HepG2 (cell line): ENCODE data around the gene COL8A1. TPM values are rescaled to one million over a fixed set of nuclear protein-coding genes. Genes with fewer than 3 reads are reported as not detected.

Source experiments
- ATAC-seq: fragments of 200-7000 bp; cut with Tn5 transposase; 3 replicates; pipeline ENCODE4 v1.9.1; 2020; ENCODE audit warnings: mild to moderate bottlenecking, moderate library complexity
- BruUV-seq: library from RNA; stranded (reverse); fragments of 400-500 nt; replicated peaks from 2 replicates; lab custom pipeline; 2021; lab: Mats Ljungman, UMichigan
- CTCF ChIA-PET: fragments of 300-600 bp; formaldehyde crosslinking; extraction: SDS; loops from one replicate; lab custom pipeline; 2021; ENCODE audit warnings: low total read pairs, inconsistent platforms, low intra/inter-chr PET ratio; lab: Yijun Ruan, JAX
- POLR2A ChIA-PET: fragments of 350-600 bp; sonication (Branson Sonifier 250); formaldehyde crosslinking; loops from one replicate; lab custom pipeline; 2020; ENCODE audit warnings: antibody characterized with exemption, inconsistent platforms; lab: Yijun Ruan, JAX
- DNase-seq: peaks from one replicate; pipeline ENCODE4 v3.0.0-alpha.2; 2015; ENCODE audit warnings: low spot score
- FAIRE-seq: peaks from 3 replicates; lab custom pipeline; 2011; peaks lifted over from hg19 to GRCh38; lab: Jason Lieb, UNC
- H2AFZ ChIP-seq: one replicate; pipeline ENCODE4 v1.6.1; 2011; ENCODE audit warnings: low read length, inconsistent platforms
- H3K27ac ChIP-seq: fragments of 300-600 bp; 3 replicates; pipeline ENCODE4 v1.8.0; 2011; ENCODE audit warnings: mixed run types, mild to moderate bottlenecking, mixed read lengths, low read length, inconsistent platforms; ENCODE audit not compliant: insufficient read depth; ENCODE audit errors: extremely low read length
- H3K27me3 ChIP-seq, 2 experiments: fragments of 200-600 bp in 1 of 2; 2 replicates in 1 of 2; 3 replicates in 1 of 2; pipeline versions ENCODE4 v1.6.0 to v1.8.0; 2011; ENCODE audit warnings: low read length in 2 of 2, mild to moderate bottlenecking in 2 of 2, moderate library complexity in 2 of 2, inconsistent platforms in 1 of 2; ENCODE audit not compliant: insufficient read depth in 2 of 2, control insufficient read depth in 1 of 2
- H3K36me3 ChIP-seq, 2 experiments: fragments of 200-600 bp in 1 of 2; replicated peaks in 1 of 2; 2 replicates in 1 of 2; 3 replicates in 1 of 2; pipeline versions ENCODE4 v1.5.1 to v1.8.0; 2011; ENCODE audit warnings: low read length in 2 of 2, inconsistent platforms in 1 of 2; ENCODE audit not compliant: insufficient read depth in 2 of 2, control insufficient read depth in 1 of 2
- H3K4me1 ChIP-seq: 2 replicates; pipeline ENCODE4 v1.5.1; 2012; ENCODE audit warnings: low read length, inconsistent platforms; ENCODE audit not compliant: insufficient read depth
- H3K4me2 ChIP-seq: 2 replicates; pipeline ENCODE4 v1.6.0; 2011; ENCODE audit warnings: low read depth, low read length, inconsistent platforms
- H3K4me3 ChIP-seq, 3 experiments: fragments of 200-600 bp in 1 of 3; sonication (generic), shearing (Covaris generic) in 1 of 3; replicated peaks in 1 of 3; 2 replicates each; pipeline ENCODE4 v1.5.1; 2011 to 2016; ENCODE audit warnings: low read length in 3 of 3, inconsistent platforms in 2 of 3, low read depth in 2 of 3, mild to moderate bottlenecking in 2 of 3, control low read depth in 1 of 3, mixed read lengths in 1 of 3; ENCODE audit not compliant: insufficient read depth in 1 of 3
- H3K79me2 ChIP-seq: one replicate; pipeline ENCODE4 v1.6.1; 2011; ENCODE audit warnings: low read length, inconsistent platforms; ENCODE audit not compliant: insufficient read depth
- H3K9ac ChIP-seq: 2 replicates; pipeline ENCODE4 v1.6.0; 2011; ENCODE audit warnings: mild to moderate bottlenecking, low read depth, low read length, inconsistent platforms; ENCODE audit not compliant: insufficient read depth
- H3K9me3 ChIP-seq: 2 replicates; pipeline ENCODE4 v1.5.1; 2012; ENCODE audit warnings: mild to moderate bottlenecking, low read length
- H4K20me1 ChIP-seq: 2 replicates; pipeline ENCODE4 v1.6.0; 2011; ENCODE audit warnings: inconsistent platforms, mild to moderate bottlenecking, low read length, moderate library complexity; ENCODE audit not compliant: insufficient read depth
- EZH2 ChIP-seq: conservative IDR thresholded peaks from 2 replicates; pipeline ENCODE4 v1.6.1; 2012; ENCODE audit warnings: mild to moderate bottlenecking, low read depth, low read length, moderate library complexity
- HMG20B ChIP-seq: conservative IDR thresholded peaks from 2 replicates; pipeline ENCODE4 v1.6.1; 2016; ENCODE audit warnings: missing genetic modification reagents, missing compliant biosample characterization
- HNRNPK ChIP-seq: fragments of 200-400 bp; formaldehyde crosslinking; IDR thresholded peaks from 2 replicates; pipeline ENCODE4 v1.6.1; 2018; ENCODE audit warnings: low read length, low read depth, moderate library complexity, mild to moderate bottlenecking; ENCODE audit not compliant: poor library complexity, severe bottlenecking
- KDM2A ChIP-seq: sonication (generic); formaldehyde crosslinking; IDR thresholded peaks from 2 replicates; pipeline ENCODE4 v1.4.0; 2020; ENCODE audit warnings: low read depth, missing genetic modification reagents, borderline replicate concordance
- MBD4 ChIP-seq: IDR thresholded peaks from 2 replicates; pipeline ENCODE4 v1.6.1; 2012; ENCODE audit warnings: low read length, inconsistent platforms, borderline replicate concordance
- RARG ChIP-seq: sonication (generic); formaldehyde crosslinking; IDR thresholded peaks from 2 replicates; pipeline ENCODE4 v1.4.0; 2020; ENCODE audit warnings: low read depth, mild to moderate bottlenecking, missing genetic modification reagents
- SNRNP70 ChIP-seq: fragments of 200-400 bp; formaldehyde crosslinking; IDR thresholded peaks from 2 replicates; pipeline ENCODE4 v1.6.1; 2017; ENCODE audit warnings: mild to moderate bottlenecking, low read depth, low read length, moderate library complexity
- ZNF180 ChIP-seq: sonication (generic); formaldehyde crosslinking; IDR thresholded peaks from 2 replicates; pipeline ENCODE4 v1.4.0; 2020; ENCODE audit warnings: low read depth, missing genetic modification reagents, borderline replicate concordance
- ZNF431 ChIP-seq: sonication (generic); formaldehyde crosslinking; IDR thresholded peaks from 2 replicates; pipeline ENCODE4 v1.9.0; 2022; ENCODE audit warnings: missing genetic modification reagents, low read depth, mild to moderate bottlenecking, borderline replicate concordance
- ZNF607 ChIP-seq: sonication (generic); formaldehyde crosslinking; IDR thresholded peaks from 2 replicates; pipeline ENCODE4 v1.5.1; 2020; ENCODE audit warnings: missing genetic modification reagents, mild to moderate bottlenecking, borderline replicate concordance
- WGBS: methylation state at CpG from one replicate; pipeline ENCODE4 v1.1.6; 2017; ENCODE audit warnings: low lambda C conversion rate; 5-methylcytosine and 5-hydroxymethylcytosine counted together
- in situ Hi-C: cut with HindIII; loops from 2 replicates; pipeline ENCODE4 v1.10.0; 2017; ENCODE audit warnings: low pct_unique_long_range_greater_than_20kb; ENCODE audit not compliant: extremely low pct_ligation_motif_present
- intact Hi-C: fragments of 100-400 bp; cut with micrococcal nuclease; formaldehyde crosslinking; loops from one replicate; pipeline ENCODE4 v1.10.0; 2022; ENCODE audit not compliant: unreplicated experiment
- polyA plus RNA-seq, 8 experiments: library from polyadenylated mRNA; depleted of rRNA in 3 of 8; stranded (reverse) in 7 of 8; unstranded in 1 of 8; fragments of >200 nt; fragmentation: Illumina TruSeq in 4 of 8; extraction: Trizol in 4 of 8; gene quantifications; 2 replicates each; pipeline versions ENCODE4 v1.2.1 to v1.2.3, GENCODE V29; 2011 to 2016; ENCODE audit warnings: low read depth in 4 of 8, missing spikeins in 1 of 8, mixed read lengths in 1 of 8; ENCODE audit not compliant: insufficient read depth in 1 of 8
- total RNA-seq, 5 experiments: library from RNA; depleted of rRNA; stranded (reverse); fragments of >200 nt; fragmentation: Illumina TruSeq; extraction: Trizol; gene quantifications; 2 replicates each; pipeline ENCODE4 v1.2.3, GENCODE V29; 2016; ENCODE audit warnings: low read depth in 1 of 5

Gene COL8A1
- total and polyA plus RNA-seq, 2 of the 13 experiments (the other 11 are each of a cell fraction or from before 2014, with no cell fraction given) = not detected

DNA sequence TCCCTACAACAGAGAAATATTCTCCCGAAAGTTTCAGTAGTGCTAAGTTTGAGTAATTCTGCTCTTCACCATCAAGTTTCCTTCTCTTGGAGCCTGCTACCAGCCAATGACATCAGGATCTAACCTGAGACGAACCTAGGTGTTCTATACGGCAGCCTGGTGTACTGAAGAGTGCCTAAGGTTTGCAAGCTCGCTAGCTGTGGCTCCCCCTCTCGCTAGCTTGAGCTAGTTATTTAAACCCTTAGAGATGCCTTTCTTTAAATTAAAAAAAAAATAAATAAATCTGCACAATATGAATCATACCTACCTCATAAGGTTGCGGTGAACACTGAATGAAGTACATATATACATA is 1.4 kb upstream of the COL8A1 start (continued):
- TF ChIP-seq EZH2 (no peak), KDM2A (CRISPR knock-in tag) (no peak), ZNF180 (CRISPR knock-in tag) (no peak), ZNF607 (no peak)

DNA sequence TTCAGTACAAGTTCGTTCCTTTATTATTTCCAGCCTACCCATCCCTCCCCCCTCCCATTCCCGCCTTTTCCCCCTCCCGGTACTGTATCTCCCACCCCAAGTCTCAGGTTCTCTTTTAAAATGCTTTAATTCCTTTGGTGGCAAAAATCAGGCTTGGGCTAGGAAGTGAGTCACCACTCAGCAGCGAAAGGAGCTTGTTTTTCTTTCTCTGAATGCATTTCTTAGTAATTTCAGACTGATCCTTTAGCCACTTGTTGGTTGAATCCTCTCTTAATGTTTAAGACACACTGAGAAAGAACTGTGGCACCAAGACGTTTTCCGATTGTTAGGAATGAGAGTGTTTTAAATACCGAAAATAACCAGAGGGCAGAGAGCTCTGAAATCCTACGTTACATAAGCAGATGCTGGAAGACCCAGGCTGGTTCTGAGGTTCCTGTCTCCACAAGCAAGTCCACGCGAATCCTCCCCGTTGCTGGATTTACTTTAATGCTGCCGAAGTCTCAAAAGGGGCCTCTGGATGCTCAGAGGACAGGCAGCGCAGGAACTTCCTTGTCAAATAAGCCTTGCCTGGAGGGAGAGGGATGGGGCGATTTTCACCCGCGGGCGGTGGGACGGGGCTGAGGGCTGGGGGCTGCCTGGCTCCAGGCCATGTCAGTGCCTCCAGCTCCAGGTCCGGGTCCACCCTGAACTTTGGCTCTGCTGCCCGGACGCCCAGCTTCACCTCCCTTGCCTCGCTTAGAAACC is 854 bp upstream of the COL8A1 start:
- no peaks in the 10 kb centered on the region for H4K20me1 ChIP-seq
- 20% methylated on average over 11 of the region's 22 CpGs for whole genome bisulfite sequencing
- TF ChIP-seq SNRNP70 = no peak
- peak; percentile 65 for TF ChIP-seq HNRNPK
- DNase-seq (no peak), ATAC-seq (peak; percentile 56), FAIRE-seq (no peak)
- no peak overlapping the region for H3K4me2 ChIP-seq
- no peak overlapping the region; a peak in 1 of 6 replicates for H3K4me3 ChIP-seq
- no peaks in the 10 kb centered on the region for H3K4me1 ChIP-seq
- H3K36me3 ChIP-seq = no peaks in the 10 kb centered on the region
- H3K79me2 ChIP-seq = no peaks in the 10 kb centered on the region
- BruUV-seq = no TSS peak
- peaks cover 4 to 29% of the 10 kb centered on the region in 2 experiments for H3K27me3 ChIP-seq
- no peak overlapping the region for H3K9ac ChIP-seq
- POLR2A ChIA-PET = no interaction called here
- intact Hi-C loops = no loop called here
- H3K9me3 ChIP-seq = no peaks in the 10 kb centered on the region
- no peak overlapping the region for H2AFZ ChIP-seq
- in situ Hi-C loops = no loop called here
- no peak overlapping the region for H3K27ac ChIP-seq
- CTCF ChIA-PET = no interaction called here

DNA sequence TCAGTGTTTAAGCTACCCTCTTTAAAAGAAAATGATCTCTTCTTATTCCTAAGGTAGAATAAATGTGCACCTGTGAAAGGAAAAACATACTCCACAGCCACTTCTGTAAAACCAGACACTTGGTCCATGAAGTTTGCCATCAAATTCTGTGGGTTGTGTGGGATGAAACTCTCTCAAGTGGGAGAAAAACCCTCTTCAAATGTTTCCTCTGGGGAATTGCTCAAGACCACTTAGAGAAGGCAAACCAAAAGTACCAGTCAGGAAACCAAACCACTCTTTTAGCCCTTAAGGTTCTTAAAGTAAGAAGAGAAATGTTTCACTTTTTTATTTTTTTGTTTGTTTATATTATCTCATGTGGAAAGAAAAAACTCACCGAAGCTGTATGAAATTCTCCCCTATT is 1.2 kb downstream of the COL8A1 start:
- Histone ChIP-seq H2AFZ (no peak overlapping the region), H3K36me3 (no peaks in the 10 kb centered on the region), H4K20me1 (no peaks in the 10 kb centered on the region), H3K79me2 (no peaks in the 10 kb centered on the region), H3K9ac (no peak overlapping the region), H3K4me2 (no peak overlapping the region), H3K9me3 (no peaks in the 10 kb centered on the region), H3K4me3 (no peak overlapping the region), H3K27ac (no peak overlapping the region), H3K27me3 (peaks cover 3 to 29% of the 10 kb centered on the region in 2 experiments), H3K4me1 (no peaks in the 10 kb centered on the region)
- WGBS = 6% methylated on average over 1 of the region's 1 CpG
- ATAC-seq (no peak), DNase-seq (no peak), FAIRE-seq (no peak)
- in situ Hi-C loops (no loop called here), intact Hi-C loops (no loop called here)
- POLR2A ChIA-PET = no interaction called here
- CTCF ChIA-PET = no interaction called here
- no TSS peak for BruUV-seq
- TF ChIP-seq HMG20B (CRISPR knock-in tag) (no peak), MBD4 (no peak), ZNF431 (no peak), RARG (CRISPR knock-in tag) (no peak)
